HG03460 (cell line): Measurements from ENCODE around the gene ACSL3.

Experiments used
- ATAC-seq: cut with Tn5 transposase; IDR thresholded peaks from one replicate; pipeline ENCODE4 v1.9.1; 2021; ENCODE audit not compliant: unreplicated experiment

ACSL3 gene

GRCh38 chr2:222939208-222939856 is 78.5 kb downstream of the ACSL3 start:
- ATAC-seq: peak; percentile 81

DNA sequence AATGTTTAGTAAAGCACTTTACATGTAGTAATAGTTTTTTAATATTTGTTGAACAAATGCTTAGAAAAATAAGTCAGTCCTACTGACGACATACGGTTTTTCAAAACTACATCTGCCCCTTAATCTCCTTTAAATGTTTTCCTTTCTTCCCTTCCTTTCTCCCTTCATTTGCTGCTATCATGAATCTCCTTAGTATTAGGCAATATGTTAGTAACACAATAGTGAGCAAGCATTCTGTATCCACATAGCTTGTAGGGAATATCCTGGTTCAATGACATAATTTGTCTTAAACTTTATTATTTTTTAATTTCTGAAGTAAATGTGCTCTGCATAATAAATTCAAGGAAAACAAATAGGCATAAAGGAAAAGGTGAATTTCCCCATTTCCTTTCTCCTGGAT is 79.1 kb downstream of the ACSL3 start:
- no peak for ATAC-seq

DNA sequence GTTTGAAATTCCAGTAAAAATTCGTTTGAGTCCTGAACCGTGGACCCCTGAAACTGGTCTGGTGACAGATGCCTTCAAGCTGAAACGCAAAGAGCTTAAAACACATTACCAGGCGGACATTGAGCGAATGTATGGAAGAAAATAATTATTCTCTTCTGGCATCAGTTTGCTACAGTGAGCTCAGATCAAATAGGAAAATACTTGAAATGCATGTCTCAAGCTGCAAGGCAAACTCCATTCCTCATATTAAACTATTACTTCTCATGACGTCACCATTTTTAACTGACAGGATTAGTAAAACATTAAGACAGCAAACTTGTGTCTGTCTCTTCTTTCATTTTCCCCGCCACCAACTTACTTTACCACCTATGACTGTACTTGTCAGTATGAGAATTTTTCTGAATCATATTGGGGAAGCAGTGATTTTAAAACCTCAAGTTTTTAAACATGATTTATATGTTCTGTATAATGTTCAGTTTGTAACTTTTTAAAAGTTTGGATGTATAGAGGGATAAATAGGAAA is 80.7 kb downstream of the ACSL3 start:
- ATAC-seq: no peak

GRCh38 chr2:222942561-222942960 is 81.7 kb downstream of the ACSL3 start:
- no peak for ATAC-seq

- ATAC-seq: no peak
These were observed 82.1 kb downstream of the ACSL3 start for GRCh38 chr2:222942977-222943376.

DNA sequence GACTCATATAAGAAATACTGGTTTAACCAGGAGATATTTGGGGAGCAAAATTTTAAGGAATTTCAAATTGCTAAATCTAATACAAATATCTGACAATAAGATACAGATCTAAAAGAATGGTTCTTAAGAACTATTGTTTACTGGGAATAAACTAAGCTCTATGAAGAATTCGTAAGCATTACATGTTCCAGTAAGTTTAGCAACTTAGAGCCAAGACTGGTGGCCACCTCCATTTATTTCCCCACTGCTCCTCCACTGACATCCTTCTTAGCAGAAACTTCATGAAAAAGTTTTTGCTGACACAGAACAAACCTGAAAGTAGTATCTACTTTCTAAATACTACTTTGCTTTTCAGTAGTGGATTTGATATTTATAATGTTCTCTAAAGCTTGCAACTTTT is 83.0 kb downstream of the ACSL3 start:
- peak; percentile 65 for ATAC-seq

- ATAC-seq: no peak
These were observed 83.7 kb downstream of the ACSL3 start for GRCh38 chr2:222944552-222944951.

- no peak for ATAC-seq
These were observed 84.3 kb downstream of the ACSL3 start for GRCh38 chr2:222944971-222945740.

DNA sequence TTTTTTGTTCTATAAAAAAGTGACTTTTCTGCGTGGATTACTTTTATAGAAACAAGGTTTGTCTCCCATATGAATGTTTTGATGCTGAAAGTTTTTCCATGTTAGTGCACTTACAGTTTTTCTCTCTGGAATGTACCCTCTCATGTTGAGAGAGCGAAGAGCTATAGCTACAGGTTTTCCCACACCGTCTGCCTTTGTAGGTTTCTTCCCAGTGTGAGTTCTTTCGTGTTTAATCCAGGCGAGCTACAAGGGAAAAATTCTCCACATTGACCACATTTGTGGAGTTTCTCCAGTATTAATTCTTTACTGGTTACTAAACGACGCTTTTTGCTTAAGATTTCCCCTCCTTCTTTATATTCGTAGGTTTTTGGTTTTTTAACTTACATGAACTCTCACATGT is 85.1 kb downstream of the ACSL3 start:
- ATAC-seq: no peak

DNA sequence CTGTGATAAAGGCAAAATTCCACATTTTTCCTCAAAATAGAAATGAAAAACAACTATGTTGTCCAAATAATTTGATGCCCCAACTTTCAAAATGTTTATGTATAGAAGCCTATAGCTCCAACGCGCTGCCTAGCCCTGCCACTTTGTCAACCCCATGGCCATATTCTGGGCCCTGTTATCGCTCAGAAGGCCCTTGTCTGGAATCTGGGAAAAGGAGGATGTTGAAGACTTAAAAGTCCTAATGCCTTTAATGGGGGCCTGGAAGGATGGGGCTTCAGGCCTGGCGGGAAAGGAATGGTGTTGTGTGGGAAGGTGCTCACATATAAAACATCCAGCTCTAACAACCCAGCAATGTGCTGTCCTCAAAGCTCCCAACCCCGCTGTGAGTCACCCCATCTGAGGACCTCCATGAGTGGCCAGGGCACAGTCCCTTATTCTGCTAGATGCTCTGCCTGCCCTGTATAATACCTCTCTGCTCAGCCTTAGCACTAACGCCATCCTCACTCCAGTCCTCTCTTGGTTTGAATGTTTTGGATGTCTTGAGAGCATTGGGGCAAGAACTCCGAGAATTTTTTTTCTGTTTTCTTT is 86.0 kb downstream of the ACSL3 start:
- ATAC-seq: no peak

DNA sequence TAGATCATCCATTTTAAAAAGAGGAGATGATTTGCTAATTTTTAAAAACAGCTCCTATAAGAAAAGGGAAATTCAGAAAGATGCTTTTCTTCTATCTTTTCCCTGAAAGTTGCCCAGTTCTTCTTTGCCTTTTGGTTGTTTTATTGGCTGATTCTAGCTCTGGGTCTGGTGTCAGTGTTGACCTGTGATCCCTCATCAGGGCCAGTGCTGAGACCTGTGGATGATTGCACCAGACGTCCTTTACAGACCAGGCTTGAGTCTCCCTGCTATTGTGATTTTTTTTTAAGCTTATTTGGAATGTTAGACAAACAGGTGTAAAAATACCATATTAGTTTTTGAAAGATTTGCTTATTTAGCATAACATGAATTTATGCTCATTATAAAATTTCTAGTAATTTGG is 88.2 kb downstream of the ACSL3 start:
- ATAC-seq: no peak

DNA sequence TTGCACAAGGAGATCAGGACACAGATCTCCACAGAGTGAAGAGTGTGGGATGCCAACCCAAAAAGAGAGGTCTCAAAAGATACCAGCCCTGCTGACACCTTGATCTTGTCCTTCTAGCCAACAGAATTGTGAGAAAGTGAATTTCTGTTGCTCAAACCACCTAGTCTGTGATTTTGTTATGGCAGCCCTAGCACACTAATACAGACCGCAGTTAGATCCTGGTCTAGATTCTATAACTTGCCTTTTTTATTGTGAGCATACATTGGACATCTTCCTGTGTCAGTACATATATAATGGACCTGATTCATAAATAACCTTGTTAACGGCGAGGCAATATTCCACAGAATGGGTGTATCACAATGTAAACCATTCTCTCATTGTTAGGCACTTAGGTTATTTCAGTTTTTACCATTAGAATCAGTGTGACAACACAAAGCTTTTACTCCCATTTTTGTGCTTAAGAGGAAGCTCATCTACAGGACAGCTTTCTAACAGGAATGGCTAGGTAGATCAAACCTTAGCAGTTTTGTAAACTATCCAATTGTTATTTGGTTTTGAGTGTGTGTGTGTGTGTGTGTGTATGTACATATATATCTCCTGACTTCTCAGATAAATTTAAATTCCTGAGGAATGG is 89.0 kb downstream of the ACSL3 start:
- no peak for ATAC-seq

DNA sequence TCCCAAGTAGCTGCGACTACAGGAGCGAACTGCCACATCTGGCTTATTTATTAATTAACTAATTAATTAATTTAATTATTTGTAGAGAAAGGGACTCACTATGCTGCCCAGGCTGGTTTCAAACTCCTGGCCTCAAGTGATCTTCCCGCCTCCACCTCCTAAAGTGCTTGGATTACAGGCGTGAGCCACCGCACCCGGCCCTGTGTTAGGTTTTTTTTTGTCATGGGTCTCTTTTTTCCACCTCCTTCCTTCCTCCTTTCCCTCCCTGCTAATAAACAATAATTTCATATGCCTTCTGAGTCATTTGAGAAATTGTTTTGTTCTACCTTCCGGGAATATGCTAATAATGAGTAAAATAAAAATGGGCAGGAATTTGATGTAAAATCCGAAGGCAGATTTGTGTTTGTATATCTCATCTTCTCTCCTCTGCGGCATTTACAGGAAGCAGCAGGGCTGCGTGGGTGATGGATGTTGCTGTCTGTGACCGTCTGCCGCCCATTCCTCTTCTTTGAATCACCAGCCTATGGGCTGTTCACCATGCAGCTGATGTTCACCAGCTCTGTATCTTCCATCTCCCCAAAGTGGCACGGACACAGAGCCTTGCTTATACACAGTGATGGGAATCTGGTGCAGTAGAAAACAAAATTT is 89.9 kb downstream of the ACSL3 start:
- ATAC-seq: no peak

- no peak for ATAC-seq
These were observed 91.4 kb downstream of the ACSL3 start for GRCh38 chr2:222952204-222952603.

DNA sequence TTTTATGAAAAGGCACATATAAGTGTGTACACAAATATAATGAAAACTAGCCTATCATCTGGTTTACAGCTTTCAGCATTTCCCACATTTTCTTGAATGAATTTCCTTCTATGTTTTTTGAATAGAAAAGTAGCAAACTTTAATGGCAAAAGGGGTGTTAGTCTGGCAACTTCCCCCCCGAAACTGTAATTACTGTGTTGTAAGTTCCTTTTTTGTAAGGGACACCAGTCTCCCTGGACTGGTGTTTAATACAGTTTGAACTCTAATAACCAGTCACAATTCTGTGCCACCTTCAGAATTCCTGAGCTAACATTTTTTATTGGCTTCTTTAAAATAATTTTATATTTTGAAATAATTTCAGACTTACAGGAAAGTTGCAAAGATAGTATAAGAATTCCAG is 94.2 kb downstream of the ACSL3 start:
- no peak for ATAC-seq

DNA sequence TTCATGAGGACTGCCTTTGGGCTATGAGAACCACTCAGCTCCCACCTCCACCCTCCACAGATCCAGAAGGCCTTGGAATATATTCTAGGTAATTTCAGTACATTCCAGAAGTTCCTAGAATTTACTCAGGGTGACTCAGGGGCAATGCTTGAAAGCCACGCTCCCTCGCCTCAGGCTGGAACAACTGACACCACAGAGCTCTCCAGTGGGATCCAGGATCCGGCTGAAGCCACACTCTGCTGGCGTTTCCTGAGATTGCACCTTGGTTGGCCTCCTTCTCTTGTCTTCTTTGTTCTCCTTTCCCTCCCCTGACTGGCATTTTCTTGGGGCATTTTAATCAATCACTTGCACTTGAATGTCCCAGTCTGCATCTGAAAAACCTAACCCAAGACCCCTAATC is 98.5 kb downstream of the ACSL3 start:
- no peak for ATAC-seq

DNA sequence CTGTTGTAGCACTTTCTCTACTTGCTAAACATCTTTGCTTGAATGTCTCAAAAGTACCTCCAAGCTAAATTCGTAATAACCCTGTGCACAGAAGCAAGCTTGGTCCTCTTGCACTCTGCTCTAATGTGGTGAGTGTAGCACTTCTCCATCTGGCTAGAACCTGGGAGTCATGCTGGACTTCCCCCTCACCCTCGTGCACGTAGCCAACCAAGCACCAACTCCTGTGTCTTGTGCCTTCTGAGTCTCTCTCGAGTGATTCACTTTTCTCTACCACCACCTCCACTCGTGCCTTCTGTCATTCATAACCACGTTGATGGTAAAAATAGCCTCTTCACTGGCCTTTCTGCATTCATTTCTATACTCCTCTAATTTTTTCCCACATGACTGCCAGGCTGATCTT is 99.3 kb downstream of the ACSL3 start:
- ATAC-seq: peak; percentile 81

GRCh38 chr2:222963641-222964040 is 102.8 kb downstream of the ACSL3 start:
- no peak for ATAC-seq

DNA sequence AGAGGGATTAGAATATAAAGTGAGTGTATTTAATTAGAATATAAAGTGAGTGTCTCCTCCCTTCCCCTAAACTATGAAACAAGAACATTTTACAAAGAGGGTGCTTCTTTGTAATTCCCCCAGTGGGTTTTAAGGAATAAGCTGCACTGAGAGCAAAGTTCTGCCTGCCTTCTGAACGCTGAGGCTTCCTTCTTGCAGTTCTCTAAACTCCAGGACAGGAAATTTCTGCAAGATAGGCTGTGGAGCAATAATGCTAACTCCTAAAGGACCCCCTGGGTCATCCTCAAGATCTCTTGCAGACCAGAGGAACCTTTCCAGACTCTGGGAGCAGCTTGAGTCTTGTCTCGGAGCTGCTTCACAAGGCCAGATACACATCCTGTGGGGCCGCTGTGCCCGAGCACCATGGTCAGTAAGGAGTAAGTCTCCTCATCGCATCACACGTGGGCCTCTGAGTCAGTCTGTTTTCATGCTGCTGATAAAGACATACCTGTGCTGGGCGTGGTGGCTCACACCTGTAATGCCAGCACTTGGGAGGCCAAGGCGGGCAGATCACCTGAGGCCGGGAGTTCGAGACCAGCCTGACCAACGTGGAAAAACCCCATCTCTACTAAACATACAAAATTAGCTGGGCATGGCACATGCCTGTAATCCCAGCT is 103.7 kb downstream of the ACSL3 start:
- ATAC-seq: no peak

DNA sequence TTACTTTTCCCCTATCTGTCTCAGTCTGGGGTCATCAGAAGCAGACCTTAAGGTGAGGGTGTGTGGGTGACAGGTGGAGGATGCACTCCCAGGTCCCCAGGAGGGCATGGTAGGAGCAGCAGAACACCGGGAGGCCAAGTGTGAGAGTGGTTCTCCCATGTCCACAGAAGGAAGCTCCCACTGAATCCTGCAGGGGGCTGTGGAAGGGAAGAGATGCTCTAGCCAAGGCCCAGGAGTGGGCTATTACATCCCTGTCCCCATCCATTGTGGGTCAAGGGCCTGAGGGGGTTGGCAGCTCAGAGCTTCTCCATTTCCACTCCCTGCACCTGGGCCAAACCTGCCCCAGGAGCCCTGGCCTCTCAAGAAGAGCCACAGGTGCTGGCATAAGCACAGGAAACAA is 104.7 kb downstream of the ACSL3 start:
- no peak for ATAC-seq
